ENCODE results near the gene HOXC5. TPM values are rescaled to one million over a fixed set of nuclear protein-coding genes. Genes with fewer than 3 reads are reported as not detected.

HOXC5 gene
- total RNA-seq, 2 experiments from 2014 or later = not detected

DNA sequence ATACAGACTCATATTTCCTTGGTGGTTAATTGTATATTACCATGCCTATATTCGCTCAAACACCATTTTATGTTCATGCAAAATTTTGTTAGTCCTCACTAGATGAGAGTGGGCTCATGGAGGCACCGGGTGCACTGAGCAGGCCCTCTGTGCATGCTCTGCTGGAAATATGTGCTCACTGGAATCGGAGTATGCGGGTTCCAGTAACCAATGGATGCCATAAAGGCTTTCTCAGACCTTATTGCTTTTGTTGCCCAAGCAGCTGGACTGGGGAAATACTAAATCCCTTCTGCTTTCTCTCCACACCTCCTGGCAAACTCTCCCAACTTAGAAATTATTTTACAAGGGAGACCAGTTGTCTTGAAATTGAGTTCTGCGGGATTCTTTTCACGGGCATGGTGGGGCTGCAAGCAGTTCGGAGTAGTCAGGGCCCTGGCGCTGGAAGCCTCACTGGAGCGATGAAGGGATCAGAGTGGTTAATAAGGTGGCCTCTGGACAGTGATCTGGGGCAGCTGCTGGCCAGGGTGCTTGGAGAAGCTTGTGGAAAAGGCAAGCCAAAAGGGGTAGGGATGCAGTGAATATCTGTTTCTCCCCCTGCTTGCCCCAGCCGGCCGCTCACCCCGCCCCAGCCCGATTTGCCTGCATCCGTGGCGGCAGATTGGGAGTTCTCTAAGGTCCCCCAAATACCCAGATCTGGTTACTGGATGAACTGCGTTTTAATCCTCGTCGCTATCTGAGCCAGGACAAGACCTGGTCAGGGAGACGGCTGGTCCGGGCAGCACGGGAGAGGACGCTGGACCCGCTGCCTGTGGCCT is 12.1 kb upstream of the HOXC5 start:
- no peaks in the 10 kb centered on the region for H3K36me3 ChIP-seq (ENCODE audit: insufficient read depth, low read length)

DNA sequence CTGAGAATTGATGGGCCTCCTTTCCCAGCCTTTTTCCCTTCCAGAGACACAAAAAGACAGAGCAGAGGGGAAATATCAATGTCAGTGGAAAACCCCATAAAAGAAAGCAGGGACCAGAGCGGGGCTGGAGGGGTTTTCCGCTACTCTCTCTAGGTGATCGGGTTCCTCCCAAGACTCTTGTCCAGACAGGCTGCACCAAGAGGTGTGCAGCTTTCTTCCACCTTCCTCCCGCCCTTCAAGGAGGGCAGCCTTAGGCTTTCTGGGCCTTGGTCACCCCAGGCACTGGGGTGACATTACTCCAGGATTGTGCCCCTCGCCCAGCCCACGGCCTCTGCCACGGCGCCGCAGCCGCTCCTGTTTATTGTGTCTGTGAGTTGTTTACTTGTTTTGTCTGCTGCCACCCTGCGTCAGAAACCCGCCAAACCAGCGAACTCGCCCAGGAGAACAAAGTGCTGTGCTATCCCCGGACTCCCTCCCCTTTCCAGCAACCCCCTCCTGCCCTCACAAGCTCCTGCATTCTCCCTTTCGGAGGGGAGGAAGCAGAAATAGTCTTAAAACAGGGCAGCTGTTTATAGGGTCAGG is 11.3 kb upstream of the HOXC5 start:
- intact Hi-C loops (cut with DNase I, micrococcal nuclease) = no loop called here
- H3K4me1 Mint-ChIP-seq (ENCODE audit: low read depth) = peaks cover 12% of the 10 kb centered on the region
- Histone ChIP-seq H3K36me3 (ENCODE audit: insufficient read depth, low read length) (no peaks in the 10 kb centered on the region), H3K27me3 (ENCODE audit: control insufficient read depth in 1 of 2, insufficient read depth in 2 of 2, low read length in 2 of 2) (peaks cover 89 to 92% of the 10 kb centered on the region in 2 experiments), H3K4me3 (ENCODE audit: low read length) (no peak overlapping the region), H3K27ac (ENCODE audit: low read depth in 1 of 2, low read length in 2 of 2) (no peak overlapping the region), H3K9me3 (ENCODE audit: control insufficient read depth in 1 of 2, insufficient read depth in 1 of 2, low read length in 2 of 2) (peaks cover 0 to 26% of the 10 kb centered on the region in 2 experiments), H3K4me1 (ENCODE audit: insufficient read depth, low read length) (peaks cover 25% of the 10 kb centered on the region)
- no peaks in the 10 kb centered on the region for H3K9me3 Mint-ChIP-seq
- H3K36me3 Mint-ChIP-seq (ENCODE audit: low read depth) = no peaks in the 10 kb centered on the region
- peaks cover 93% of the 10 kb centered on the region for H3K27me3 Mint-ChIP-seq
- CTCF ChIA-PET = interaction anchor here (1.6 kb wide), 1 partner anchor 11 kb away, joined by 5 read pairs; no protein-coding TSS in a partner anchor
- peak overlapping the region; percentile 1 for H3K4me3 Mint-ChIP-seq
- POLR2A ChIA-PET = interaction anchor here (0.6 kb wide), 1 partner anchor 8 kb away, joined by 3 read pairs; no protein-coding TSS in a partner anchor
- H3K27ac Mint-ChIP-seq = no peak overlapping the region
- DNase-seq (no peak), ATAC-seq (ENCODE audit: poor library complexity) (no peak)
- TF ChIP-seq, protein P1, sequence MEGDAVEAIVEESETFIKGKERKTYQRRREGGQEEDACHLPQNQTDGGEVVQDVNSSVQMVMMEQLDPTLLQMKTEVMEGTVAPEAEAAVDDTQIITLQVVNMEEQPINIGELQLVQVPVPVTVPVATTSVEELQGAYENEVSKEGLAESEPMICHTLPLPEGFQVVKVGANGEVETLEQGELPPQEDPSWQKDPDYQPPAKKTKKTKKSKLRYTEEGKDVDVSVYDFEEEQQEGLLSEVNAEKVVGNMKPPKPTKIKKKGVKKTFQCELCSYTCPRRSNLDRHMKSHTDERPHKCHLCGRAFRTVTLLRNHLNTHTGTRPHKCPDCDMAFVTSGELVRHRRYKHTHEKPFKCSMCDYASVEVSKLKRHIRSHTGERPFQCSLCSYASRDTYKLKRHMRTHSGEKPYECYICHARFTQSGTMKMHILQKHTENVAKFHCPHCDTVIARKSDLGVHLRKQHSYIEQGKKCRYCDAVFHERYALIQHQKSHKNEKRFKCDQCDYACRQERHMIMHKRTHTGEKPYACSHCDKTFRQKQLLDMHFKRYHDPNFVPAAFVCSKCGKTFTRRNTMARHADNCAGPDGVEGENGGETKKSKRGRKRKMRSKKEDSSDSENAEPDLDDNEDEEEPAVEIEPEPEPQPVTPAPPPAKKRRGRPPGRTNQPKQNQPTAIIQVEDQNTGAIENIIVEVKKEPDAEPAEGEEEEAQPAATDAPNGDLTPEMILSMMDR (IDR thresholded peaks at IDR 0.05) = no peak

More for the DNA sequence above, 12.1 kb upstream of the HOXC5 start:
- no peak for ATAC-seq (ENCODE audit: poor library complexity)
- H3K27me3 Mint-ChIP-seq = peaks cover 93% of the 10 kb centered on the region
- H3K4me3 Mint-ChIP-seq = no peak overlapping the region
- DNase-seq = no peak
- no peaks in the 10 kb centered on the region for H3K9me3 Mint-ChIP-seq
- H3K27ac Mint-ChIP-seq = no peak overlapping the region
- ChIA-PET POLR2A (no interaction called here), CTCF (no interaction called here)
- Histone ChIP-seq H3K4me3 (ENCODE audit: low read length) (no peak overlapping the region), H3K27me3 (ENCODE audit: control insufficient read depth in 1 of 2, insufficient read depth in 2 of 2, low read length in 2 of 2) (peaks cover 88 to 91% of the 10 kb centered on the region in 2 experiments), H3K27ac (ENCODE audit: low read depth in 1 of 2, low read length in 2 of 2) (no peak overlapping the region), H3K4me1 (ENCODE audit: insufficient read depth, low read length) (peaks cover 28% of the 10 kb centered on the region), H3K9me3 (ENCODE audit: control insufficient read depth in 1 of 2, insufficient read depth in 1 of 2, low read length in 2 of 2) (peaks cover 0 to 26% of the 10 kb centered on the region in 2 experiments)
- intact Hi-C loops (cut with DNase I, micrococcal nuclease) = no loop called here
- TF ChIP-seq, protein P1 (IDR thresholded peaks at IDR 0.05) = no peak
- H3K4me1 Mint-ChIP-seq (ENCODE audit: low read depth) = peaks cover 11% of the 10 kb centered on the region
- H3K36me3 Mint-ChIP-seq (ENCODE audit: low read depth) = no peaks in the 10 kb centered on the region

DNA sequence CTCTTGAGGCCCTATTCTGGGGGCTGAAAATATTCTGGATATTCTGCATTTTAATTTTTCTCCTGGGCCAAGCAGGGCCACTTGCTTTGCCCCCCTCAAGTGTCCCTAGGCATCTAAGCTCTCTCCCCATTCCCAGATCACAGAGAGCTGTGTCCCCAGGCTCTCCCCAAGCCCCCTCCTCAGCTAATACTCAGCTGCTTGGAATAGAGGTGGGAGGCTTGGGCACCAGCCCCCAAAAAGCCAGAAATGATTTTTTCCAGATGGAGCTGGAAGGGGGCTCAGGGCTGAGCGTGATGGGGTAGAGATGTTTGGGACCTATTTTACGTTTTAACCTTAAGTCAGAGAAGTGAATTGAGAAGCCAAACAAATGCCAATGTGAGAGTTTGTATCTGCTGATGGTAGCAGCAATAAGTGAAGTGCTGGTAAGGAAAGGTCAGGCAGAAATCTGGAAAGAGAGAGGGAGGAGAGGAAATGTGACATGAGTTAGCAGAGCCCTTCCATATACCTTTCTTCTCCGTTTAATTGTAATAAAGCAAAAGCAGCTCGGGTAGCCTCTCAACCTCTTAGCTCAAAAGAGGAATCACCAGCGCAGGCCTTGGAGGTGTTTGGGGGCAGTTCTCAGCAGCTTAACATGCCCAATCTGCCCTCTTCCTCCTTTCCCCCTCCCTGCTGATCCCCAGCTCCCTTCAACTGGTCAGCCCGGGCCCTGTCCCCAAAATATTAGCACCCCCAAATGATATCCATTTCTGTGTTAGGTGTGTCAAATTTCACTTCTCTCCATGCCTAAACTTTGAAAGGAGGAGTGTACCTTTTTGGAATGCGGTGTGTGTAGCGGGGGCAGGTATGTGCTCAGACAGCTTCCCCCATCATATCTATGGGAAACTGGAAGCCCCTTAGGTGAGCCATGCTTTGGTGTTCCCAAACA is 9.6 kb upstream of the HOXC5 start:
- Mint-ChIP-seq H3K27me3 (peaks cover 95% of the 10 kb centered on the region), H3K36me3 (ENCODE audit: low read depth) (no peaks in the 10 kb centered on the region), H3K4me1 (ENCODE audit: low read depth) (peaks cover 12% of the 10 kb centered on the region), H3K27ac (no peak overlapping the region), H3K4me3 (no peak overlapping the region), H3K9me3 (no peaks in the 10 kb centered on the region)
- ATAC-seq (ENCODE audit: poor library complexity) (no peak), DNase-seq (no peak)
- H3K4me1 ChIP-seq (ENCODE audit: insufficient read depth, low read length) = peaks cover 9% of the 10 kb centered on the region
- H3K4me3 ChIP-seq (ENCODE audit: low read length) = no peak overlapping the region
- intact Hi-C loops (cut with DNase I, micrococcal nuclease) = no loop called here
- POLR2A ChIA-PET = interaction anchor here (1.3 kb wide), 1 partner anchor 11 kb away, joined by 4 read pairs; no protein-coding TSS in a partner anchor
- TF ChIP-seq, protein P1 (IDR thresholded peaks at IDR 0.05) = no peak
- H3K36me3 ChIP-seq (ENCODE audit: insufficient read depth, low read length) = no peaks in the 10 kb centered on the region
- H3K27me3 ChIP-seq (ENCODE audit: control insufficient read depth in 1 of 2, insufficient read depth in 2 of 2, low read length in 2 of 2) = peaks cover 90 to 95% of the 10 kb centered on the region in 2 experiments
- H3K27ac ChIP-seq (ENCODE audit: low read depth in 1 of 2, low read length in 2 of 2) = no peak overlapping the region
- CTCF ChIA-PET = interaction anchor here (0.8 to 2.7 kb wide), 4 partner anchors 9 to 178 kb away, joined by 3 to 8 read pairs (median 4); no protein-coding TSS in a partner anchor
- peaks cover 0 to 17% of the 10 kb centered on the region in 2 experiments for H3K9me3 ChIP-seq (ENCODE audit: control insufficient read depth in 1 of 2, insufficient read depth in 1 of 2, low read length in 2 of 2)
